Measurements from ENCODE around the gene IL1B.

DNA sequence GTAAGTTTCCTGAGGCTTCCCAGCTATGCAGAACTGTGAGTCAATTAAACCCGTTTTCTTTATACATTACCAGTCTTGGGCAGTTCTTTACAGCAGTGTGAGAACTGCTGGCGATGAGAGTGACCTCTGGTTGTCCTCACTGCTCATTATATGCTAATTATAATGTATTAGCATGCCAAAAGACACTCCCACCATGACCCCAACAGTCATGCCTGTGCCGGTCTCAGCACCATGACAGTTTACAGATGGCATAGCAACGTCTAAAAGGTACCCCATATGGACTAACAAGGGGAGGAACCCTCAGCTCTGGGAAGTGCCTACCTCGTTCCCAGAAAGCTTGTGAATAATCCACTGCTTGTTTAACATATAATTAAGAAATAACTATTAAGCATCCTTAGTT is 44.2 kb downstream of the IL1B start:
- no peak for TF ChIP-seq SIN3A (conservative IDR thresholded peaks at IDR 0.05 in 1 of 2, IDR thresholded peaks at IDR 0.05 in 1 of 2; ENCODE audit: low read depth in 1 of 2, low read length in 2 of 2)
- no peak for TF ChIP-seq NANOG (IDR thresholded peaks at IDR 0.05; ENCODE audit: insufficient read depth, low read depth, low read length, poor library complexity, severe bottlenecking)
- TF ChIP-seq POLR2A (IDR thresholded peaks at IDR 0.05; ENCODE audit: control extremely low read depth in 1 of 2, low read depth in 2 of 2, low read length in 2 of 2), result no peak
- TF ChIP-seq JUND (IDR thresholded peaks at IDR 0.05; ENCODE audit: low read length), result no peak
- TF ChIP-seq JUN (IDR thresholded peaks at IDR 0.05; ENCODE audit: low read depth, low read length), result no peak
- TF ChIP-seq, protein P1, sequence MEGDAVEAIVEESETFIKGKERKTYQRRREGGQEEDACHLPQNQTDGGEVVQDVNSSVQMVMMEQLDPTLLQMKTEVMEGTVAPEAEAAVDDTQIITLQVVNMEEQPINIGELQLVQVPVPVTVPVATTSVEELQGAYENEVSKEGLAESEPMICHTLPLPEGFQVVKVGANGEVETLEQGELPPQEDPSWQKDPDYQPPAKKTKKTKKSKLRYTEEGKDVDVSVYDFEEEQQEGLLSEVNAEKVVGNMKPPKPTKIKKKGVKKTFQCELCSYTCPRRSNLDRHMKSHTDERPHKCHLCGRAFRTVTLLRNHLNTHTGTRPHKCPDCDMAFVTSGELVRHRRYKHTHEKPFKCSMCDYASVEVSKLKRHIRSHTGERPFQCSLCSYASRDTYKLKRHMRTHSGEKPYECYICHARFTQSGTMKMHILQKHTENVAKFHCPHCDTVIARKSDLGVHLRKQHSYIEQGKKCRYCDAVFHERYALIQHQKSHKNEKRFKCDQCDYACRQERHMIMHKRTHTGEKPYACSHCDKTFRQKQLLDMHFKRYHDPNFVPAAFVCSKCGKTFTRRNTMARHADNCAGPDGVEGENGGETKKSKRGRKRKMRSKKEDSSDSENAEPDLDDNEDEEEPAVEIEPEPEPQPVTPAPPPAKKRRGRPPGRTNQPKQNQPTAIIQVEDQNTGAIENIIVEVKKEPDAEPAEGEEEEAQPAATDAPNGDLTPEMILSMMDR (IDR thresholded peaks at IDR 0.05; ENCODE audit: control extremely low read depth in 1 of 3, insufficient read depth in 1 of 3, low read depth in 1 of 3, low read length in 3 of 3), result no peak
- TF ChIP-seq GTF2F1 (IDR thresholded peaks at IDR 0.05; ENCODE audit: borderline replicate concordance, low read depth, low read length), result no peak
- TF ChIP-seq NRF1 (IDR thresholded peaks at IDR 0.05; ENCODE audit: low read depth, low read length), result no peak

Measured in H1 (cell line).